CD4-positive, alpha-beta T cell treated with Interleukin-17A for 1 hour (primary cell): ENCODE measurements around the gene SH2D2A.

ENCODE experiments used
- DNase-seq: peaks from one replicate; pipeline ENCODE4 v3.0.0-alpha.2; 2020

The SH2D2A gene

GRCh38 chr1:156802421-156802935 lies 14.2 kb downstream of the SH2D2A start:
- DNase-seq: no peak

- no peak for DNase-seq
These were observed 15.1 kb downstream of the SH2D2A start for GRCh38 chr1:156801409-156802121.

GRCh38 chr1:156797212-156797871 lies 19.3 kb downstream of the SH2D2A start:
- peak; percentile 81 for DNase-seq

- no peak for DNase-seq
These were observed 20.1 kb downstream of the SH2D2A start for GRCh38 chr1:156796340-156797097.

- no peak for DNase-seq
These were observed 20.9 kb downstream of the SH2D2A start for GRCh38 chr1:156795787-156796186.

GRCh38 chr1:156795374-156795733 lies 21.3 kb downstream of the SH2D2A start:
- no peak for DNase-seq

- no peak for DNase-seq
These were observed 21.9 kb downstream of the SH2D2A start for GRCh38 chr1:156794506-156795373.

GRCh38 chr1:156789621-156790318 lies 26.9 kb downstream of the SH2D2A start:
- no peak for DNase-seq

GRCh38 chr1:156788136-156788535 lies 28.5 kb downstream of the SH2D2A start:
- DNase-seq: no peak

- no peak for DNase-seq
These were observed 30.0 kb downstream of the SH2D2A start for GRCh38 chr1:156786640-156787039.

GRCh38 chr1:156785458-156785857 lies 31.2 kb downstream of the SH2D2A start:
- no peak for DNase-seq

- no peak for DNase-seq
These were observed 35.0 kb downstream of the SH2D2A start for GRCh38 chr1:156781585-156782186.

GRCh38 chr1:156777573-156777972 lies 39.1 kb downstream of the SH2D2A start:
- DNase-seq: no peak

GRCh38 chr1:156776942-156777341 lies 39.7 kb downstream of the SH2D2A start:
- no peak for DNase-seq

- DNase-seq: no peak
These were observed 40.8 kb downstream of the SH2D2A start for GRCh38 chr1:156775799-156776198.

GRCh38 chr1:156773607-156774006 lies 43.0 kb downstream of the SH2D2A start:
- no peak for DNase-seq

- DNase-seq: no peak
These were observed 43.7 kb downstream of the SH2D2A start for GRCh38 chr1:156772728-156773497.

GRCh38 chr1:156772222-156772621 lies 44.4 kb downstream of the SH2D2A start:
- no peak for DNase-seq

GRCh38 chr1:156768610-156769295 lies 47.9 kb downstream of the SH2D2A start:
- no peak for DNase-seq
